DMS114 treated with DMSO at 0.1 percent for 48 hours (cell line): ENCODE measurements around the gene FMN1.

Source experiments
- DNase-seq: peaks from one replicate; lab custom pipeline; 2025; ENCODE audit not compliant: unreplicated experiment; lab: John Stamatoyannopoulos, UW

Gene FMN1

GRCh38 chr15:33201491-33202231 is 7.1 kb upstream of the FMN1 start:
- no peak for DNase-seq

GRCh38 chr15:33200903-33201302 is 6.4 kb upstream of the FMN1 start:
- no peak for DNase-seq

- DNase-seq, result no peak
Observed at GRCh38 chr15:33200444-33200843, 5.9 kb upstream of the FMN1 start.

- no peak for DNase-seq
Observed at GRCh38 chr15:33198541-33198940, 4.0 kb upstream of the FMN1 start.

- no peak for DNase-seq
Observed at GRCh38 chr15:33197636-33198035, 3.1 kb upstream of the FMN1 start.

- DNase-seq, result no peak
Observed at GRCh38 chr15:33194237-33194636, 277 bp downstream of the FMN1 start.

- DNase-seq, result no peak
Observed at GRCh38 chr15:33191591-33191990, 2.9 kb downstream of the FMN1 start.

- no peak for DNase-seq
Observed at GRCh38 chr15:33190539-33190938, 4.0 kb downstream of the FMN1 start.

- no peak for DNase-seq
Observed at GRCh38 chr15:33188641-33189257, 5.8 kb downstream of the FMN1 start.

GRCh38 chr15:33188159-33188558 is 6.4 kb downstream of the FMN1 start:
- no peak for DNase-seq

- DNase-seq, result no peak
Observed at GRCh38 chr15:33183334-33183733, 11.2 kb downstream of the FMN1 start.

- no peak for DNase-seq
Observed at GRCh38 chr15:33182926-33183325, 11.6 kb downstream of the FMN1 start.

GRCh38 chr15:33182278-33182905 is 12.1 kb downstream of the FMN1 start:
- DNase-seq, result no peak

- DNase-seq, result no peak
Observed at GRCh38 chr15:33179874-33180273, 14.6 kb downstream of the FMN1 start.

GRCh38 chr15:33171202-33171601 is 23.3 kb downstream of the FMN1 start:
- no peak for DNase-seq

GRCh38 chr15:33169625-33170024 is 24.9 kb downstream of the FMN1 start:
- DNase-seq, result no peak

GRCh38 chr15:33168444-33168843 is 26.1 kb downstream of the FMN1 start:
- no peak for DNase-seq

- no peak for DNase-seq
Observed at GRCh38 chr15:33163816-33164215, 30.7 kb downstream of the FMN1 start.

GRCh38 chr15:33161209-33161608 is 33.3 kb downstream of the FMN1 start:
- no peak for DNase-seq

GRCh38 chr15:33160581-33161165 is 33.8 kb downstream of the FMN1 start:
- DNase-seq, result no peak

GRCh38 chr15:33159726-33160453 is 34.6 kb downstream of the FMN1 start:
- no peak for DNase-seq
